ENCODE measurements around the gene SENP2.
"Not testable (repeated sequence)": the region's sequence is repeated elsewhere in the genome, so short reads cannot be mapped to it uniquely, and the experiment has no call there.

Gene SENP2

GRCh38 chr3:185585859-185586685 lies at the start of gene SENP2:
Gene SENP2, plus strand, starts transcription at chr3:185586295. Its CDS starts 119 bp downstream, at chr3:185586414.
- DNase-seq = peak; percentile 96

GRCh38 chr3:185537369-185537970 lies 48.6 kb upstream of the SENP2 start:
- no peak for DNase-seq

GRCh38 chr3:185539934-185540333 lies 46.2 kb upstream of the SENP2 start:
- no peak for DNase-seq

DNA sequence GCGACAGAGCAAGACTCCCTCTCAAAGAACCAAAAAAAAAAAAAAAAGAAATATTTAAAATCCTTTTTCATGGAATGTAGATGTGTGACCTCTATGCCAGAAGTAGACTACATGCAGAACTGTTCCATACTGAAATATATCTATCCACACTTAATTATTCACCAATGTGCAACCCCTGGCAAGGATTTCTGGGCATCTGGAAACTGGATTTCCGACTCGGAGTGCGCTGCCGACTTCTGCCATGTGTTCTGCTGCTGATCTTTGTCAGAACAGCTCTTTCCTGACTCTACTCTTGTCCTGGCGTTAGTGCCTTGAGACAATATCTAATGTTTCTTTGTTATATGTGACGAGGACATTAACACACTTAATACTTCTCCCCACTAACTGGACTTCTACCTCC lies 45.4 kb upstream of the SENP2 start:
- no peak for DNase-seq

- DNase-seq = no peak
These were observed 37.0 kb upstream of the SENP2 start for GRCh38 chr3:185549122-185549521.

DNA sequence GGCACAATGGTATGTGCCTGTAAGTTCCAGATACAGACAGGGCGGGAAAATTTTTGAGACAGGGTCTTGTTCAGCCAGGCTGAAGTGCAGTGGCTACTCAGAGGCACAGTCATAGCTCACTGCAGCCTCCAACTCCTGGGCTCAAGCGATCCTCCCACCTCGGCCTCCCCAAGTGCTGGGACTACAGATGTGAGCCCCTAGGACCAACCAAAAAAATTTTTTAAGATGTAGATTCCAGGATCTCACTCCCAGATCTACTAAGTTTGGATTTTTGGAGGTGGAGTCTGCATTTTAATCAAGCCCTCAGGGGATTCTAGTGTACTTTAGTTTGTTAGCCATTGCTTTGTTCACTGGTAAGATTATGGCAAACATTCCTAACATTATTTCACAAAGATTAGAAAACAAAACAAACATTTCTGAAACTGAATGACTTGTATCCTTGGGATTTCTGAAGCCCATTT lies 36.4 kb upstream of the SENP2 start:
- DNase-seq = no peak

- no peak for DNase-seq
These were observed 33.7 kb upstream of the SENP2 start, which contains the start of gene LIPH for GRCh38 chr3:185552358-185552877. Gene LIPH, minus strand, starts transcription at chr3:185552588. Its CDS starts 117 bp downstream, at chr3:185552471.

- DNase-seq = no peak
These were observed 31.0 kb upstream of the SENP2 start for GRCh38 chr3:185555101-185555501.

GRCh38 chr3:185555860-185556347 lies 30.2 kb upstream of the SENP2 start:
- DNase-seq = no peak

DNA sequence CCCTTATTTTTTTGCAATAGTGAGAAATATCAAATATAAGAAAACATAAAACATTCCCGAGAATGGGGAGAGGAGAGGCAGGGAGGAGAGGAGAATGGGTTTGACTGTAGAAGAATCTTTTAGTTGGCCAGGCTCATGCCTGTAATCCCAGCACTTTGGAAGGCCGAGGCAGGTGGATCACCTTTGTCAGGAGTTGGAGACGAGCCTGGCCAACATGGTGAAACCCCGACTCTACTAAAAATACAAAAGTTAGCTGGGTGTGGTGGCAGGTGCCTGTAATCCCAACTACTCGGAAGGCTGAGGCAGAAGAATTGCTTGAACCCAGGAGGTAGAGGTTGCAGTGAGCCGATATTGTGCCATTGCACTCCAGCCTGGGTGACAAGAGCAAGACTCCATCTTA lies 29.5 kb upstream of the SENP2 start:
- DNase-seq = not testable (repeated sequence)

DNA sequence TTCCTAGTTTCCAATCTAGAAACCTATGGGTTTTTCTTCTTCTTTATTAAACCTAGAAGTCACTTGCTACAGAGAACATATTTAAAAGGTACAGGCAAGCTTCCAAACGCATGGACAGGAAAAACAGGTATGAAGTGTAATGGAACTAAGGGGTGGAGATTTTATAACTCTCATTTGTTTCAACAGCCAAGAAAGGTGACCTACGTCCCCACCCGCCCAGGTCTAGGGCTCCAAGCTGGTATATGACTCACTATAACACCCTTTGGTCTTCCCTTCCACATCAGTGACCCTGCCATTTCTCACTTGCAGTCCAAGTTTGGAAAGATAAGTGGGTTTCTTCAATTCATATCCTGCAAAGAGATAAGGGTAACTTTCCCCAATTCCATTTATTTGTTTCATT lies 27.7 kb upstream of the SENP2 start:
- no peak for DNase-seq

DNA sequence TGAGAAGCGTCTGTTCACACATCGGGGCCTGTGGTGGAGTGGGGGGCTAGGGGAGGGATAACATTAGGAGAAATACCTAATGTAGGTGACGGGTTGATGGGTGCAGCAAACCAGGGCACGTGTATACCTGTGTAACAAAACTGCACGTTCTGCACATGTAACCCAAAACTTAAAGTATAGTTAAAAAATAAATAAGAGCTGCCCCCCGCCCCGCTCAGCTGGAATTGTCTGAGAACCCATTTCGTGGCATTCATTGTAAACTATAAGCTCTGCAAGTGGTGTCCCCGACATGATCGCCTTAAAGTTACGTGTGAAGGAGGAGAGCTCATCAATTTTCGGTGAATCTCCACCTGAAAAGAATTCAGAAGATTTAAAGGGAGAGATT lies 26.4 kb upstream of the SENP2 start:
- no peak for DNase-seq

DNA sequence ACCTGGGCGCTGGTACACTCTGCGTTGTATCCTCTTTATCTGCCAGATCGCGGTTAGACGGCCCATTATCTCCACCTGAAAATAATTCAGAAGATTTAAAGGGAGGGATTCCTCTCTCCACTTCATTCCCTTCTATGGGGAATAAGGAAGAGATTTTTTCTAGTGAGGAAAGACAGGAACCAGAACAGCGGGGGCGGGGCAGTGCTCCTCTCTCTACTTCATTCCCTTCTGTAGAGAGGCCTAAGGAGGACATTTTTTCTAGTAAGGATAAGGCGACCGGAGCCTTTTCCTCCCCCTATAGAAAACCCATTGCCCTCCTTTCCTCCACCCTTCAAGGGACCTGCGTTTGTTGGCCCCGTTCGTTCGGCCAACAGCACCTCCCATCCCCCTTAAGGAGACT lies 25.4 kb upstream of the SENP2 start:
- DNase-seq = no peak

DNA sequence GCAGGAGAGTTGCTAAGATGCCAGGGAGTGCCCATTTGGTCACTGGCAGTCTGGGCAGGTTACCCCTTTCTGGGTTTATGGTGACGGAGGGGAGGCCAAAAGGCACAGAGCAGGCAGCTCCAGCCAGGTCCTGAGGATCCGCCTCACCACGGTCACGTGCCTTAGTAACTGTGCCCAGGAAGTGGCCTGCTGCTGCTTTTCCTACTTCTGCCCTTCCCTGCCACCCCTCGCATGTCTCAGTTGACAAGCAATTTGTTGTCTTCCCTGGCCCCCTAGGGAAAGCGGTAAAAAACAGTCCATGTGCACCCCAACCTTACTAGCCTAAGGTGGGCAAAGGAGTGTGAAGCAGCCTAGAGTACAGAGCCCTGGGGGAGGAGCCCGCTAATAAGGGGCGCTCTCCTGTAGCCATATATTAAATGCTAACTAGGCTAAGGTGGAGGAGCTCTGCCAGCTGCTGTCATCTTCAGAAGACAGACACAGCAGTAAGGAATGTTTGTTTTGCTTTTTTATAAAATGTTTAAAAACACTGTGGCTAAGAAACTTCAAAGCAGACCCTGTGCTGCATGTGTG lies 24.6 kb upstream of the SENP2 start:
- peak; percentile 44 for DNase-seq

DNA sequence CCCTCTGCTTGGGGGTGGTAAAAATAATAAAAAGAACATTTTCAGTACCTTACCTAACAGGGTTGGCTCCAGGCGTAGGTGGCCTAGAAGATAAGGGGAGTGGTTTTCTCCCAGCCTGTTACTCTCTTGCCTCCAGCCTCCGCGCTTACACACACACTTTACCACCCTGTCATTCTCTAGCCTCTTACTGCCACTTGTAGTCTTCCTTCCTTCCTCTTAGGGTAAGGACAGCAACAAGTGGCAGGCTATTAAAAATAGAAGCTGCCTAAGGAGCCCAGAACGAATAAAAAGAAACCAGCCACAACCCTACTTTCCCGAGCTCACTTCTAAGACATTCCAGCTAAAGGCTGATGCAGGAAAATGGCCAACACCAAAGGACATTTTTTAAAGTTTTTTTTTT lies 24.1 kb upstream of the SENP2 start:
- no peak for DNase-seq

DNA sequence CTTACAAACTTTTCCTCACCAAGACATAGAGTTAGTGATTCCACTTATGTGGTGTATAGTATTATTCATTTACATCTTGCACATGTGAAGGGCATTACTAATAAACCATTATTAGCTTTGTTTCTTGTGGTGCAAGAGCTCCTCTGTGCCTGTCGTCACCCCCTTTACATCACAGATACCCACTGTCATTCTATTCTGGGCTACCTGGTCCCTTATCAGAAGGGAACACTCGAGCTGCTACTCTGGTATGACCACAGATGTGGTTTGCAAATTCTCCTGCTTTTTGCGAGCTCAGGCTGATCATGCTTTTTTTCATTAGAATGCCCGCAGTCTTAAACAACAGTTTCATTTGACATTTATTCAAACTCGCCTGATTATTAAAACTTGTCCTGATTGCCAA lies 13.9 kb upstream of the SENP2 start:
- DNase-seq = no peak

DNA sequence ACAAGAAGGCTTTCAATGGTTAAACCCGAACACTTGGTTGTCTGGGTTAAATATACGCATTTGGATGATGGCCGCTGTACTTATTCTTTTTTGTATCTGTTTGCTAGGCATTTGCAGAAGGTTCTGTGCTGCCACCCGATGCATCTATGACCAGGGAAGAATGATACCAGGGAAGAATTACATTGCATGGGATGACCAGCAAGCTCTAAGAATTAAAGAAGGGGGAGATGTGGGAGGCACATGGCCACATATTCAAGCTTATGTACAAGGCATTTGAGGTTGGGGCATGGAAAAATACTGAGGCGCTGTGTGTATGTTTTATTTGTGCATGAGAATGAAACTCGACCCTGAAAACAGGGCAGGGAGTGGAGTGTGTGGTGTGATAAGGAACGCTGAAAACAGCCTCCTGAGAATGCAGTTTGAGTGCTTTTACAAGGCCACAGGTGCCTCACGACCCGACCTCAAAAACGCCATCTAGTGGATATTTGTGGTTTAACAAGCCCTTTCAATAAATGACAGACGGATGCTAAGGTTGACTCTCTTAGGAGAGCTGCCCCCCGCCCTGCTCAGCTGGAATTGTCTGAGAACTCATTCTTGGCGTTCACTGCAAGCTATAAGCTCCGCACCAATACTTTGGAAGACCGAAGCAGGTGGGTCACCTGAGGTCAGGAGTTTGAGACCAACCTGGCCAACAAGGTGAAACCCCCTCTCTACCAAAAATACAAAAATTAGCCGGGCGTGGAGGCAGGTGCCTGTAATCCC lies 10.8 kb upstream of the SENP2 start:
- DNase-seq = peak; percentile 68

GRCh38 chr3:185582236-185582635 lies 3.9 kb upstream of the SENP2 start:
- DNase-seq = no peak

DNA sequence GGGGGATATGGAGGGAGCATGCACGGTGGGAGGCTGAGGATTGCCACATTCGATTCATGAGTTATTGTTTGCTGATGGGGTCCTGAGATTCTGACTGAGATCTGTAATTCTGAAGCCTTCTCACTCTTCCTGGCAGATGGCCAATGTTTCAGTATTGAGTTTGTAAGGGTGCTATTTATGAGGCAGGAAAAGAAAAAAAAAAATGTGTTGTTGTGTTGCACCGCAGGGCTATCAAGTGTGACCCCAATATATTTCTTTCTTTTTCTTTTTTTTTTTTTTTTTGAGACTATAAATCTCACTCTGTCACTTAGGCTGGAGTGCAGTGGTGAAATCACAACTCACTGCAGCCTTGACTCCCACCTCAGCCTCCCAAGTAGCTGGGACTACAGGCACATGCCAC lies 3.2 kb upstream of the SENP2 start:
- no peak for DNase-seq

GRCh38 chr3:185583925-185584324 lies 2.2 kb upstream of the SENP2 start:
- DNase-seq = no peak

- no peak for DNase-seq
These were observed 1.4 kb upstream of the SENP2 start for GRCh38 chr3:185584686-185585085.

GRCh38 chr3:185585518-185585858 lies 607 bp upstream of the SENP2 start:
- no peak for DNase-seq

DNA sequence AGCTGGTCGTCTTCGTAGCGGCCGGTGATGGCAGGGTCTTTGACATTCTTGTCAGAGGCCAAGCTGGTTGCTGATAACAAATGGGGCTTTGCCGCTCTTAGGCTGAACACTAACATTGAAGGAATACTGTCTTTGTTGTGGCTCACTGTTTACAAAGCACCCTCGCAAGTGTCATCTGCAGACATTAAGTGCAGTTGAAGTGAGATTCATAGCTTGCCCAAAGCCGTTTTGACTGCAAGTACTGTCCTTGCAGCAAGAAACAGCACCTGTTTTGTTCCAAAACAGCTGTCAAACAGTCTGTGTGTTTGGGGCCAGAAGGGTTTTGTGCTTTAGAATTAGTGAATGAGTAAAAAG lies 568 bp downstream of the SENP2 start:
- DNase-seq = no peak
